Psoas muscle (tissue), 8 donors: Measurements from ENCODE around the gene APBB1. TPM values are rescaled to one million over a fixed set of nuclear protein-coding genes. Genes with fewer than 3 reads are reported as not detected.

Source experiments
- ATAC-seq, 4 donors: fragments of 200-7000 bp; cut with Tn5 transposase; one replicate each; pipeline ENCODE4 v1.9.1; 2020; ENCODE audit warnings: moderate library complexity in 3 of 4, mild to moderate bottlenecking in 2 of 4
- DNase-seq, 2 donors: peaks; one replicate each; pipeline ENCODE4 v3.0.0-alpha.2; 2020
- H3K27ac ChIP-seq: fragments of 200-600 bp; one replicate; pipeline ENCODE4 v1.8.0; 2022
- H3K27me3 ChIP-seq, 3 donors: fragments of 200-600 bp in 1 of 3; one replicate each; pipeline versions ENCODE4 v1.6.1 to v1.8.0; 2013 to 2022; ENCODE audit warnings: low read length in 2 of 3, mild to moderate bottlenecking in 2 of 3, moderate library complexity in 1 of 3; ENCODE audit not compliant: insufficient read depth in 3 of 3
- H3K36me3 ChIP-seq, 2 donors: fragments of 200-600 bp in 1 of 2; one replicate each; pipeline versions ENCODE4 v1.6.1 to v1.8.0; 2013 to 2022; ENCODE audit warnings: low read depth in 1 of 2, mild to moderate bottlenecking in 1 of 2, moderate library complexity in 1 of 2; ENCODE audit not compliant: insufficient read depth in 1 of 2
- H3K4me1 ChIP-seq: fragments of 200-600 bp; one replicate; pipeline ENCODE4 v1.8.0; 2022
- H3K4me3 ChIP-seq: fragments of 200-600 bp; one replicate; pipeline ENCODE4 v1.8.0; 2022; ENCODE audit warnings: mild to moderate bottlenecking
- H3K9me3 ChIP-seq: fragments of 200-600 bp; one replicate; pipeline ENCODE4 v1.8.0; 2022
- WGBS, 3 donors: extraction: QIAGEN DNeasy Blood & Tissue Kit; methylation state at CpG; one replicate each; pipeline versions ENCODE4 v1.1.6 to v1.1.7; 2013; 5-methylcytosine and 5-hydroxymethylcytosine counted together
- intact Hi-C, 2 donors: fragments of 100-400 bp; cut with DNase I; formaldehyde crosslinking; loops; one replicate each; pipeline versions ENCODE4 v1.11.0 to v1.14.2; 2022
- polyA plus RNA-seq, 3 donors: library from polyadenylated mRNA; stranded (reverse); fragments of 200-250 nt; gene quantifications; one replicate each; pipeline ENCODE4 v1.2.3, GENCODE V29; 2013
- total RNA-seq, 4 donors: library from RNA; stranded (reverse); fragmentation: NEBNext Ultra II Directional in 2 of 4; extraction: Animal tissue kit (Norgen Biotek cat#: 25700) in 2 of 4; gene quantifications; one replicate each; pipeline versions ENCODE4 v1.2.1 to v1.2.4, GENCODE V29; 2021 to 2023
- TF ChIP-seq, protein P1 (sequence below): fragments of 200-600 bp; IDR thresholded peaks from one replicate; pipeline ENCODE4 v1.8.0; 2022; ENCODE audit warnings: antibody characterized with exemption
- donor health status: healthy with polysubstance abuse.
- donor health status: DM: no; HTN: no; CAD: no; lungs with moderate emphysema.
- donor health status: Bipolar disorder and iron deficiency.
- donor health status: healthy.
- donor health status: DM: yes; HTN: yes; CAD: no.
- donor health status: DM: no; HTN: no; CAD: no.
- donor health status: DM: no; HTN: no; CAD: no.
- donor health status: DM: yes; HTN: yes; CAD: no.

The APBB1 gene
- total and polyA plus RNA-seq, 7 donors, result 36.5 to 53.9 (median 42.5) TPM

GRCh38 chr11:6437993-6438392 is 19.1 kb upstream of the APBB1 start:
- no peak for ATAC-seq
- TF ChIP-seq, protein P1, sequence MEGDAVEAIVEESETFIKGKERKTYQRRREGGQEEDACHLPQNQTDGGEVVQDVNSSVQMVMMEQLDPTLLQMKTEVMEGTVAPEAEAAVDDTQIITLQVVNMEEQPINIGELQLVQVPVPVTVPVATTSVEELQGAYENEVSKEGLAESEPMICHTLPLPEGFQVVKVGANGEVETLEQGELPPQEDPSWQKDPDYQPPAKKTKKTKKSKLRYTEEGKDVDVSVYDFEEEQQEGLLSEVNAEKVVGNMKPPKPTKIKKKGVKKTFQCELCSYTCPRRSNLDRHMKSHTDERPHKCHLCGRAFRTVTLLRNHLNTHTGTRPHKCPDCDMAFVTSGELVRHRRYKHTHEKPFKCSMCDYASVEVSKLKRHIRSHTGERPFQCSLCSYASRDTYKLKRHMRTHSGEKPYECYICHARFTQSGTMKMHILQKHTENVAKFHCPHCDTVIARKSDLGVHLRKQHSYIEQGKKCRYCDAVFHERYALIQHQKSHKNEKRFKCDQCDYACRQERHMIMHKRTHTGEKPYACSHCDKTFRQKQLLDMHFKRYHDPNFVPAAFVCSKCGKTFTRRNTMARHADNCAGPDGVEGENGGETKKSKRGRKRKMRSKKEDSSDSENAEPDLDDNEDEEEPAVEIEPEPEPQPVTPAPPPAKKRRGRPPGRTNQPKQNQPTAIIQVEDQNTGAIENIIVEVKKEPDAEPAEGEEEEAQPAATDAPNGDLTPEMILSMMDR, result no peak
- no peak overlapping the region for H3K4me3 ChIP-seq
- no peaks in the 10 kb centered on the region for H3K36me3 ChIP-seq
- DNase-seq, result no peak
- no peaks in the 10 kb centered on the region for H3K27me3 ChIP-seq
- intact Hi-C loops, result no loop called here
- H3K9me3 ChIP-seq, result no peaks in the 10 kb centered on the region
- no peak overlapping the region for H3K27ac ChIP-seq
- WGBS, 3 donors, result 55 to 66% (median 61%) methylated on average over 3 of the region's 3 CpGs
- no peaks in the 10 kb centered on the region for H3K4me1 ChIP-seq

DNA sequence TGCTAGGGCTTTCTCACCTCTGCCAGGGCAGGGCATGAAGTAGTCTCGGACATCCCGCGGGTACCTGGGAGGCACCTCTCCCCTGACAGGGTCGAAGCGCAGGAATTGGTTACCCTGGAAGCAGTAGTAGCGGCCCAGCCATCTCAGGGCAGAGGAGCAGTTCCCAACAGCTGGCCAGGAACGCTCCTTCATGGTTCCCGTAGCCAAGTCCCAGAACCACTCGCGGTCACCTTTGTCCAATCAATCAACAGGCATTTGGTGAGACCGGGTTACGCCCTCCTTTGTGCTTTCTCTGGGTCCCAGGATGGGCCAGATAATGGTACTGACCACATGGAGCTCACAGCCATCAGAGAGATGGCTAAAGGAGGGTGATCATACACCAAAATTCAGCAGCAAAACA is 18.5 kb upstream of the APBB1 start:
- TF ChIP-seq, protein P1, result no peak
- Histone ChIP-seq H3K27ac (no peak overlapping the region), H3K36me3 (no peaks in the 10 kb centered on the region), H3K9me3 (no peaks in the 10 kb centered on the region), H3K27me3 (no peaks in the 10 kb centered on the region), H3K4me1 (no peaks in the 10 kb centered on the region), H3K4me3 (no peak overlapping the region)
- no peak for ATAC-seq
- no peak for DNase-seq
- intact Hi-C loops, result no loop called here
- WGBS, 3 donors, result 80 to 89% (median 81%) methylated on average over 12 of the region's 12 CpGs

- 69 to 75% (median 73%) methylated on average over 5 of the region's 5 CpGs for WGBS, 3 donors
- TF ChIP-seq, protein P1, result no peak
- Histone ChIP-seq H3K36me3 (no peaks in the 10 kb centered on the region), H3K27ac (no peak overlapping the region), H3K4me3 (no peak overlapping the region), H3K27me3 (no peaks in the 10 kb centered on the region), H3K4me1 (no peaks in the 10 kb centered on the region), H3K9me3 (no peaks in the 10 kb centered on the region)
- no peak for ATAC-seq
- DNase-seq, result no peak
- intact Hi-C loops, result no loop called here
Measured at GRCh38 chr11:6433998-6434660, 15.2 kb upstream of the APBB1 start.

DNA sequence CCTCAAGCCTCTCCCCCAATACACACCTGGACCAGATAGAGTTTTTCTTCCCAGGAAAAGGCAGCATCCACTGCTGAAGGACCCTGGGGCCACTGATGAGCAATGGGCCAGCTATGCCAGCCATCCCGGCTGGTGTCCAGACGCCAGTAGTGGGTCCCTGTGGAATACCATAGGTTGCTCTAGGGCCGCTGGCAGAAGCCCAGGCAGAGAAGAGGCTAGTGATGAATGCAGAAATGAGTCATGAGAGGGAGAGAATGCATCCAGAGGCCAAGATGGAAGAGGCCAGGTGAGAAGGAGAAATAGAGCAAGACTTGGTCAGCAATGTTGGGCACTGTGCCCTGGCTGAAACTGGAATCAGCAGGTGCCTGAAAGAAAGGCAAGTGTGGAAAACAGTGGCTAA is 13.0 kb upstream of the APBB1 start:
- WGBS, 3 donors, result 65 to 75% (median 75%) methylated on average over 3 of the region's 3 CpGs
- H3K27ac ChIP-seq, result no peak overlapping the region
- no peak overlapping the region for H3K4me3 ChIP-seq
- ATAC-seq, result peak in 2 of 4 donors; percentile 20 to 53
- TF ChIP-seq, protein P1, result no peak
- H3K4me1 ChIP-seq, result no peaks in the 10 kb centered on the region
- H3K36me3 ChIP-seq, result no peaks in the 10 kb centered on the region
- no peak for DNase-seq
- H3K9me3 ChIP-seq, result no peaks in the 10 kb centered on the region
- intact Hi-C loops, result no loop called here
- no peaks in the 10 kb centered on the region for H3K27me3 ChIP-seq

DNA sequence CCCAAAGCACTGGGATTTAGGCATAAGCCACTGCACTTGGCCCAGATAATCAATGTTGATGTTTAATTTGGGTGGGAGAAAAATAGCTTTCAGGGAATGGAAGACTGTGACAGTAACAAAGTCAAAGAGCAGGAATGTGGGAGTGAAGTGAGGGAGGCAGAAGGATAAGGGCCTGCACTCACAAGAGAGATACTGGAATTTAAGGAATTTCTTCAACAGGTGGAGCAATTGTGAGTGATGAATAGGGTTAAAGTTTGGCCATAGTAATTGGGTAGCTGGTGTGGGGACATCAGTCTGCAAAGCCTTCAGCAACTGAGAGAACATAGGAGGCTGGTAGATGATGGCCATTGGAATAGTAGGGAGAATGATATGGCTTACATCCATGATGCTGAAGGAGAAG is 8.6 kb upstream of the APBB1 start:
- intact Hi-C loops, result no loop called here
- TF ChIP-seq, protein P1, result no peak
- ATAC-seq (no peak), DNase-seq (no peak)
- Histone ChIP-seq H3K4me3 (no peak overlapping the region), H3K4me1 (no peaks in the 10 kb centered on the region), H3K27me3 (peaks cover 0 to 3% (median 0%) of the 10 kb centered on the region in 3 donors), H3K36me3 (no peaks in the 10 kb centered on the region), H3K9me3 (no peaks in the 10 kb centered on the region), H3K27ac (no peak overlapping the region)
